GM12878 (cell line): ENCODE results near the gene UBR2. TPM values are rescaled to one million over a fixed set of nuclear protein-coding genes. Genes with fewer than 3 reads are reported as not detected.

ENCODE experiments used
- ATAC-seq: fragments of 200-7000 bp; cut with Tn5 transposase; 3 replicates; pipeline ENCODE4 v1.9.1; 2020; ENCODE audit warnings: mild to moderate bottlenecking, moderate library complexity
- BruUV-seq: library from RNA; stranded (reverse); fragments of 400-500 nt; replicated peaks from 2 replicates; lab custom pipeline; 2021; lab: Mats Ljungman, UMichigan
- CTCF ChIA-PET: fragments of 300-600 bp; sonication (Branson Sonifier 250); formaldehyde crosslinking; extraction: SDS; loops from one replicate; lab custom pipeline; 2021; ENCODE audit warnings: inconsistent platforms; lab: Yijun Ruan, JAX
- POLR2A ChIA-PET: fragments of 350-600 bp; formaldehyde crosslinking; extraction: SDS; loops from one replicate; lab custom pipeline; 2021; ENCODE audit warnings: inconsistent platforms; lab: Charles Lee
- RAD21 ChIA-PET: fragments of 300-600 bp; sonication (Branson Sonifier 250); formaldehyde crosslinking; loops from one replicate; lab custom pipeline; 2023; ENCODE audit warnings: antibody characterized with exemption; ENCODE audit not compliant: unreplicated experiment; lab: Charles Lee
- SMC1A ChIA-PET: fragments of 300-600 bp; sonication (Branson Sonifier 250); formaldehyde crosslinking; loops from one replicate; lab custom pipeline; 2023; ENCODE audit not compliant: unreplicated experiment, uncharacterized antibody; lab: Charles Lee
- DNase-seq: peaks from one replicate; pipeline ENCODE4 v3.0.0-alpha.2; 2011; ENCODE audit warnings: low read depth, low spot score
- FAIRE-seq: peaks from 3 replicates; lab custom pipeline; 2011; peaks lifted over from hg19 to GRCh38; lab: Jason Lieb, UNC
- H2AFZ ChIP-seq: 2 replicates; pipeline ENCODE4 v1.6.0; 2011; ENCODE audit warnings: low read depth, low read length, control low read depth; ENCODE audit not compliant: control insufficient read depth
- H3K27ac ChIP-seq: 2 replicates; pipeline ENCODE4 v1.5.1; 2011; ENCODE audit warnings: control low read depth; ENCODE audit not compliant: control insufficient read depth, insufficient read depth
- H3K27me3 ChIP-seq, 2 experiments: replicated peaks in 1 of 2; 2 replicates each; pipeline versions ENCODE4 v1.6.0 to v1.6.1; 2011; ENCODE audit warnings: low read length in 1 of 2; ENCODE audit not compliant: control insufficient read depth in 2 of 2, insufficient read depth in 2 of 2
- H3K36me3 ChIP-seq, 2 experiments: 2 replicates each; pipeline ENCODE4 v1.5.1; 2011; ENCODE audit warnings: low read length in 1 of 2; ENCODE audit not compliant: control insufficient read depth in 2 of 2, insufficient read depth in 2 of 2
- H3K4me1 ChIP-seq: 2 replicates; pipeline ENCODE4 v1.6.1; 2011; ENCODE audit warnings: mild to moderate bottlenecking, low read length, moderate library complexity, mixed read lengths; ENCODE audit not compliant: control insufficient read depth, insufficient read depth
- H3K4me2 ChIP-seq: 2 replicates; pipeline ENCODE4 v1.6.0; 2011; ENCODE audit warnings: control low read depth; ENCODE audit not compliant: control insufficient read depth, insufficient read depth
- H3K4me3 ChIP-seq: fragments of 200-600 bp; sonication (generic); 2 replicates; pipeline ENCODE4 v1.5.1; 2016
- H3K79me2 ChIP-seq: 2 replicates; pipeline ENCODE4 v1.6.0; 2011; ENCODE audit warnings: low read length; ENCODE audit not compliant: control insufficient read depth, insufficient read depth
- H3K9ac ChIP-seq: 2 replicates; pipeline ENCODE4 v1.8.0; 2011; ENCODE audit warnings: low read length, control low read depth, mixed read lengths; ENCODE audit not compliant: control insufficient read depth, insufficient read depth
- H3K9me3 ChIP-seq: replicated peaks from 3 replicates; pipeline ENCODE4 v1.5.1; 2011; ENCODE audit warnings: mild to moderate bottlenecking, low read length; ENCODE audit not compliant: control insufficient read depth, insufficient read depth
- H4K20me1 ChIP-seq: 2 replicates; pipeline ENCODE4 v1.6.0; 2011; ENCODE audit not compliant: control insufficient read depth, insufficient read depth
- HCFC1 ChIP-seq: fragments of 150-350 bp; IDR thresholded peaks from 2 replicates; pipeline ENCODE4 v1.6.1; 2014; ENCODE audit warnings: low read length
- HDGF ChIP-seq: fragments of 450-650 bp; IDR thresholded peaks from 2 replicates; pipeline ENCODE4 v1.6.1; 2016; ENCODE audit warnings: antibody characterized with exemption
- SPI1 ChIP-seq: IDR thresholded peaks from 2 replicates; pipeline ENCODE4 v1.6.1; 2011; ENCODE audit warnings: low read depth, mild to moderate bottlenecking, low read length, moderate library complexity, borderline replicate concordance; ENCODE audit not compliant: insufficient read depth
- WGBS: methylation state at CpG from one replicate; pipeline ENCODE4 v1.1.6; 2016; ENCODE audit warnings: low lambda C conversion rate; ENCODE audit not compliant: insufficient replicate concordance, insufficient coverage; ENCODE audit errors: missing lambda C conversion rate; 5-methylcytosine and 5-hydroxymethylcytosine counted together
- in situ Hi-C: fragments of 300-500 bp; cut with MboI; formaldehyde crosslinking; loops from 9 replicates; pipeline ENCODE4 v1.14.3; 2018; ENCODE audit warnings: mixed read lengths
- intact Hi-C: fragments of 100-400 bp; cut with micrococcal nuclease; formaldehyde crosslinking; loops from one replicate; pipeline ENCODE4 v1.14.2; 2022; ENCODE audit not compliant: unreplicated experiment
- polyA plus RNA-seq, 11 experiments: library from polyadenylated mRNA; depleted of rRNA in 4 of 11; unstranded in 6 of 11; stranded (reverse) in 5 of 11; fragments of >200 nt; fragmentation: Nextera tagmentation in 4 of 11; fragmentation: Illumina TruSeq in 1 of 11; extraction: Ambion mirVana in 4 of 11; extraction: Trizol in 1 of 11; gene quantifications; 1 replicate in 1 of 11; 2 replicates in 10 of 11; pipeline versions ENCODE4 v1.2.1 to v1.2.3, GENCODE V29; 2011 to 2016; ENCODE audit warnings: inconsistent platforms in 2 of 11, missing spikeins in 2 of 11, low read depth in 1 of 11
- total RNA-seq, 4 experiments: library from RNA; depleted of rRNA in 3 of 4; stranded (reverse); fragments of >200 nt in 3 of 4; fragmentation: Illumina TruSeq in 1 of 4; extraction: Trizol in 1 of 4; gene quantifications; 2 replicates each; pipeline versions ENCODE4 v1.2.1 to v1.2.3, GENCODE V29; 2013 to 2021
- TF ChIP-seq, protein P1 (sequence below): IDR thresholded peaks from 2 replicates; pipeline ENCODE4 v1.6.1; 2012; ENCODE audit warnings: low read length, inconsistent platforms
- TF ChIP-seq, protein P2 (sequence below): fragments of 450-650 bp; IDR thresholded peaks from 2 replicates; pipeline ENCODE4 v1.6.1; 2017; ENCODE audit warnings: mild to moderate bottlenecking, moderate library complexity

Gene UBR2
- total and polyA plus RNA-seq, 10 of the 15 experiments (the other 5 are each of a cell fraction or from before 2014, with no cell fraction given): 2.3 to 18.4 (median 9.6) TPM

DNA sequence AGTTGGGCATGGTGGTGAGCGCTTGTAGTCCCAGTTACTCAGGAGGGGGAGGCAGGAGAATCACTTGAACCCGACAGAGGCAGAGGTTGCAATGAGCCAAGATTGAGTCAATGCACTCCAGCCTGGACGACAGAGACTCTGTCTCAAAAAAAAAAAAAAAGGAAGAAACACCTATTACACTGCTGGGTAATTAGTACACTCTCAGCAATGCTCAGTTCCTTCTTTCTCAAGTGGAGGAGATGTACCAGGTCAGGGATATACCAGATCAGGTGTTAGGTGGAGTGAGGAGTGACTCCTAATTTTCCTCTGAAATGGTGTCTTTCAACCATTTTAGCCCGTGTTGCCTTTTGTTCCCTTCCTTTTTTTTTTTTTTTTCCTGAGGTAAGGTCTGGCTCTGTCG, 30.0 kb upstream of the UBR2 start:
- RAD21 ChIA-PET: interaction anchor here (0.8 to 3.5 kb wide), 2 partner anchors 14 to 229 kb away, joined by 3 to 27 read pairs; no protein-coding TSS in a partner anchor
- H3K36me3 ChIP-seq: no peaks in the 10 kb centered on the region
- H3K27ac ChIP-seq: no peak overlapping the region
- TF ChIP-seq SPI1 (peak; percentile 57; the same call in 1 of the 2 replicates), HCFC1 (no peak)
- no peak overlapping the region for H3K4me2 ChIP-seq
- H3K9me3 ChIP-seq: no peaks in the 10 kb centered on the region
- POLR2A ChIA-PET: interaction anchor here (0.7 kb wide), 1 partner anchor 483 kb away, joined by 6 read pairs; no protein-coding TSS in a partner anchor
- no peaks in the 10 kb centered on the region for H3K4me1 ChIP-seq
- SMC1A ChIA-PET: interaction anchor here (3.6 to 5.5 kb wide), 2 partner anchors 12 to 13 kb away, joined by 36 to 54 read pairs; no protein-coding TSS in a partner anchor
- intact Hi-C loops: loop anchor here (5.0 kb wide), 1 partner anchor 226 kb away; no protein-coding TSS in a partner anchor
- peak; percentile 33; the same call in 1 of the 3 replicates for ATAC-seq
- CTCF ChIA-PET: interaction anchor here (0.7 to 3.7 kb wide), 8 partner anchors 13 to 298 kb away, joined by 4 to 33 read pairs (median 14); no protein-coding TSS in a partner anchor
- no peak for FAIRE-seq
- no peak overlapping the region for H2AFZ ChIP-seq
- no peaks in the 10 kb centered on the region for H4K20me1 ChIP-seq
- no peaks in the 10 kb centered on the region for H3K27me3 ChIP-seq
- WGBS: 38% methylated on average over 4 of the region's 5 CpGs
- no peak for DNase-seq
- H3K9ac ChIP-seq: no peak overlapping the region
- in situ Hi-C loops: no loop called here
- no peaks in the 10 kb centered on the region for H3K79me2 ChIP-seq
- H3K4me3 ChIP-seq: no peak overlapping the region
- no TSS peak for BruUV-seq

DNA sequence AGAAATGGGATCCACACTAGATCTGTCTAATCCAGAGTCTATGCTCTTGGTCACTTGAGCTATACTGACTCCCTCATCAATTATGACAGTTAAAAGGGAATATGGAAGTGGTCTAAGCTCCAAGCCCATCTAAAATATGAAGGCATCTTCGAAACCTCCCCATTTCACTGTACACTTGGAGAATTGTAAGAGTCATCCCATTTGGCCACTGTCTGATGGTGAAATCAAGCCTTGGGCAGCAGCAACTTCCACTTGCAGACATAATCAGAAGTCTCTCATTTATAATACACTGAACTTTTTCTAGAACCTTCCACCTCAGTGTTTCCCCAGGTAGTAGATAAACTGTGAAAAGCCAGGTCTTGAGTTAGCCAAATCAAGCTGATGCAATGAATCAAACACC, 26.3 kb upstream of the UBR2 start:
- no peaks in the 10 kb centered on the region for H3K79me2 ChIP-seq
- H3K27ac ChIP-seq: no peak overlapping the region
- ChIA-PET CTCF (interaction anchor here (0.7 to 4.6 kb wide), 6 partner anchors 9 to 277 kb away, joined by 3 to 39 read pairs (median 4); no protein-coding TSS in a partner anchor), RAD21 (interaction anchor here (1.3 to 3.7 kb wide), 4 partner anchors 10 to 277 kb away, joined by 3 to 15 read pairs (median 4); no protein-coding TSS in a partner anchor), POLR2A (no interaction called here), SMC1A (interaction anchor here (0.8 to 4.9 kb wide), 10 partner anchors 10 to 247 kb away, joined by 3 to 26 read pairs (median 4); no protein-coding TSS in a partner anchor)
- H3K4me1 ChIP-seq: no peaks in the 10 kb centered on the region
- 37% methylated on average over 1 of the region's 1 CpG for WGBS
- FAIRE-seq (no peak), ATAC-seq (no peak), DNase-seq (no peak)
- no peaks in the 10 kb centered on the region for H3K9me3 ChIP-seq
- no peak overlapping the region for H3K4me3 ChIP-seq
- no peak overlapping the region for H3K9ac ChIP-seq
- TF ChIP-seq, protein P1, sequence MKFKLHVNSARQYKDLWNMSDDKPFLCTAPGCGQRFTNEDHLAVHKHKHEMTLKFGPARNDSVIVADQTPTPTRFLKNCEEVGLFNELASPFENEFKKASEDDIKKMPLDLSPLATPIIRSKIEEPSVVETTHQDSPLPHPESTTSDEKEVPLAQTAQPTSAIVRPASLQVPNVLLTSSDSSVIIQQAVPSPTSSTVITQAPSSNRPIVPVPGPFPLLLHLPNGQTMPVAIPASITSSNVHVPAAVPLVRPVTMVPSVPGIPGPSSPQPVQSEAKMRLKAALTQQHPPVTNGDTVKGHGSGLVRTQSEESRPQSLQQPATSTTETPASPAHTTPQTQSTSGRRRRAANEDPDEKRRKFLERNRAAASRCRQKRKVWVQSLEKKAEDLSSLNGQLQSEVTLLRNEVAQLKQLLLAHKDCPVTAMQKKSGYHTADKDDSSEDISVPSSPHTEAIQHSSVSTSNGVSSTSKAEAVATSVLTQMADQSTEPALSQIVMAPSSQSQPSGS: no peak
- TF ChIP-seq HDGF: no peak
- TF ChIP-seq, protein P2, sequence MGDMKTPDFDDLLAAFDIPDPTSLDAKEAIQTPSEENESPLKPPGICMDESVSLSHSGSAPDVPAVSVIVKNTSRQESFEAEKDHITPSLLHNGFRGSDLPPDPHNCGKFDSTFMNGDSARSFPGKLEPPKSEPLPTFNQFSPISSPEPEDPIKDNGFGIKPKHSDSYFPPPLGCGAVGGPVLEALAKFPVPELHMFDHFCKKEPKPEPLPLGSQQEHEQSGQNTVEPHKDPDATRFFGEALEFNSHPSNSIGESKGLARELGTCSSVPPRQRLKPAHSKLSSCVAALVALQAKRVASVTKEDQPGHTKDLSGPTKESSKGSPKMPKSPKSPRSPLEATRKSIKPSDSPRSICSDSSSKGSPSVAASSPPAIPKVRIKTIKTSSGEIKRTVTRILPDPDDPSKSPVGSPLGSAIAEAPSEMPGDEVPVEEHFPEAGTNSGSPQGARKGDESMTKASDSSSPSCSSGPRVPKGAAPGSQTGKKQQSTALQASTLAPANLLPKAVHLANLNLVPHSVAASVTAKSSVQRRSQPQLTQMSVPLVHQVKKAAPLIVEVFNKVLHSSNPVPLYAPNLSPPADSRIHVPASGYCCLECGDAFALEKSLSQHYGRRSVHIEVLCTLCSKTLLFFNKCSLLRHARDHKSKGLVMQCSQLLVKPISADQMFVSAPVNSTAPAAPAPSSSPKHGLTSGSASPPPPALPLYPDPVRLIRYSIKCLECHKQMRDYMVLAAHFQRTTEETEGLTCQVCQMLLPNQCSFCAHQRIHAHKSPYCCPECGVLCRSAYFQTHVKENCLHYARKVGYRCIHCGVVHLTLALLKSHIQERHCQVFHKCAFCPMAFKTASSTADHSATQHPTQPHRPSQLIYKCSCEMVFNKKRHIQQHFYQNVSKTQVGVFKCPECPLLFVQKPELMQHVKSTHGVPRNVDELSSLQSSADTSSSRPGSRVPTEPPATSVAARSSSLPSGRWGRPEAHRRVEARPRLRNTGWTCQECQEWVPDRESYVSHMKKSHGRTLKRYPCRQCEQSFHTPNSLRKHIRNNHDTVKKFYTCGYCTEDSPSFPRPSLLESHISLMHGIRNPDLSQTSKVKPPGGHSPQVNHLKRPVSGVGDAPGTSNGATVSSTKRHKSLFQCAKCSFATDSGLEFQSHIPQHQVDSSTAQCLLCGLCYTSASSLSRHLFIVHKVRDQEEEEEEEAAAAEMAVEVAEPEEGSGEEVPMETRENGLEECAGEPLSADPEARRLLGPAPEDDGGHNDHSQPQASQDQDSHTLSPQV: no peak
- no peaks in the 10 kb centered on the region for H3K27me3 ChIP-seq
- in situ Hi-C loops (no loop called here), intact Hi-C loops (no loop called here)
- BruUV-seq: no TSS peak
- H3K4me2 ChIP-seq: no peak overlapping the region
- no peak overlapping the region for H2AFZ ChIP-seq
- no peaks in the 10 kb centered on the region for H3K36me3 ChIP-seq
- H4K20me1 ChIP-seq: no peaks in the 10 kb centered on the region
